Activated CD4-positive, alpha-beta T cell treated with anti-CD3 and anti-CD28 coated beads, Interleukin-2, amount 50 U/mL, for 1 hour (primary cell): ENCODE measurements around the gene MAP1LC3C.
"Not testable (repeated sequence)": the region's sequence is repeated elsewhere in the genome, so short reads cannot be mapped to it uniquely, and the experiment has no call there.

Experiments used
- DNase-seq: peaks from one replicate; pipeline ENCODE4 v3.0.0-alpha.2; 2020

Gene MAP1LC3C

GRCh38 chr1:241990040-241990439, 8.9 kb downstream of the MAP1LC3C start:
- DNase-seq, result no peak

DNA sequence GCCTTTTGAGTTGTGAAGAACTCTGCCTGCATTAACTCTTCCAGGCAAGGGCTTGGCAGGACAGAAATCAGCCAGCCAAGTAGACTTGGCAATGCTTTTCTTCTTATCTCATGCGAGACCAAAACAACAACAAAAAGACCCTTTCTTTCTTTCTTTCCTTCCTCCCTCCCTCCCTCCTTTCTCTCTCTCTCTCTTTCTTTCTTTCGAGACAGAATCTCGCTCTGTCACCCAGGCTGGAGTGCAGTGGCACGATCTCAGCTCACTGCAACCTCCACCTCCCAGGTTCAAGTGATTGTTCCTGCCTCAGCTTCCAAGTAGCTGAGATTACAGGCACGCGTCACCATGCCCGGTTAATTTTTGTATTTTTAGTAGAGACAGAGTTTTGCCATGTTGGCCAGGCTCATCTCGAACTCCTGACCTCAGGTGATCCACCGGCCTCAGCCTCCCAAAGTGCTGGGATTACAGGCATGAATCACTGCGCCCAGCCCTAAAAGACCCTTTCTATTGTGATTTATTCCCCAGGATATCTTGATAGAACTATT, 10.4 kb downstream of the MAP1LC3C start:
- DNase-seq, result not testable (repeated sequence)

GRCh38 chr1:241985787-241986186, 13.1 kb downstream of the MAP1LC3C start:
- no peak for DNase-seq

GRCh38 chr1:241979926-241980325, 19.0 kb downstream of the MAP1LC3C start:
- DNase-seq, result no peak

GRCh38 chr1:241979071-241979470, 19.8 kb downstream of the MAP1LC3C start:
- no peak for DNase-seq

DNA sequence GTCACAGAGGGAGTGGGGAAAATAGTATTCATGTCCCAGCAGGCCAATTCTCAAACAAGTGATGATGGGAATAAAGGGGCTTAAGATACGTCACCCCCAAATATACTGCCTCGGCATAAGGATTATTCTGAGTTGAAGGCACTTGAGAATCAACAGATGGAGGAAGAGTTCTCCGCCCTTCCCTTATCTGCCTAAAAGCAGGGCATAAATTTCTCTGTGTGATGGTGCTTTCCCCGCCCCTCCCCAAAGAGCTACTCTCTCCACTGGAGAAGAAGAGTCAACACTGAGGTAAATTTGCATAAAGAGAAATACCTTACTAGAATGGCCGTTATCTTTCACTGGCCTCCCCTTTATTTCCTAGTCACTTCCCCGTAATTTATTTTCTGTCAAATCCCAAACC, 22.7 kb downstream of the MAP1LC3C start:
- no peak for DNase-seq

DNA sequence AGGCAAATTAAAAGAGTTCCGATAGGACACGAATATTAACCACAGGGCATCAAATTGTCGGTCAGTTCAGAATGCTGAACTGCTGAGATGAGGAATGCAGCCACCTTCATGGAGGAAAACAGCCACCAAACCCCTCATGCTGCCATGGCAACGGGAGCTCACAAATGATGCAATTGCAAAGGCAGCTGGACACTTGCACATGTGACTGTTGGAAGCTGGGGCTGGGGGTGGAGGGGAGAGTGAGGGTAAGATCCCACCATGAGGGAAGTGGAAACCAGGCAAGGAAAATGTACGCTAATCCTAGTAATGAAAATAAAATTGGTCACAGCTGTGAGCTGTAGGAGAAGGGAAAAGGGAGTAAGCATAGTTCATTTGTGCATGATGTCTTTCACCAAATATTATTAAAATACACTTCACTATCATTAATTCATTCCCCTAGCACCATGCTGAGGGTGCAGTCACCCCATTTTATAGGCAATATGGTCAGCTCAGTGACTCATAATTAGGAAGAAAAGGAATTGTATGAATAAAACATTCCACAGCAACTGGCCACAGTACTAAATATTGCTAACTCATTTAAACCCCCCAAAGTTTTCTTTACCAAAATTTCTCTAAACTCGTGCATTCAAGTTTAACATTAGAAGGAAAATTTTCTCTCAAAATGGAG, 26.1 kb downstream of the MAP1LC3C start:
- no peak for DNase-seq

DNA sequence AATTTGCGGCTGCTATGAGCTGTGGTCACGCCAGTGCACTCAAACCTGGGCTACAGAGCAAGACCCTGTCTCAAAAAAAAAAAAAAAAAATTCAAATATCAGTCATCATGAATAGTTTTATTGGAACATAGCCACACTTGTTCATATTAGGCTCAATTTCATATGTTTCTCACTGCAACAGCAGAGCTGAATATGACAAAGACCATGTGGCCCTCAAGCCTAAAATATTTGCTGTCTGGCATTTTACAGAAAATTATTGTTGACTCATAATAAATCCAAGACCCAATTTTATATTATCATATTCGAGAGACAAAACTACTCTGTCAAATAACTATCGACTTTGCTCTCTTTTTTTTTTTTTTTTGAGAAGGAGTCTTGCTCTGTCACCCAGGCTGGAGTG, 30.3 kb downstream of the MAP1LC3C start:
- no peak for DNase-seq

GRCh38 chr1:241964550-241965282, 34.2 kb downstream of the MAP1LC3C start:
- no peak for DNase-seq

DNA sequence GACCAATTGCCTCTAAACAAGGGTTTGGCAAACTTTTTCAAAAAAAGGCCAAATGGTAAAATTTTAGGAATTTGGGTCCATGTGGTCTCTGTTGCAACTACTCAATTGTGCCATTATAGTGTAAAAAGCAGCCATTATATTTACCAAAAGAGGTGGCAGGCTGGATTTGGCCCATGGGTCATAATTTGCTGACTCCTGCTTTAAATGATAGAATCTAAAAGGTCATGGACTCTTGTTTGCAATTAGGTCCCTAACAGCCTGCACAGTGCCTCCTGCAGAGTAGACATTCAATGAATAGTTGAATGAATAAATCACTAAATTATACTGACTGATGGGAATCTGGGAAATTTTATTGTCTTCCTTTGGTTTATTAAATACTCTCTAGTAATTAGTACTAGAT, 35.2 kb downstream of the MAP1LC3C start:
- DNase-seq, result no peak

DNA sequence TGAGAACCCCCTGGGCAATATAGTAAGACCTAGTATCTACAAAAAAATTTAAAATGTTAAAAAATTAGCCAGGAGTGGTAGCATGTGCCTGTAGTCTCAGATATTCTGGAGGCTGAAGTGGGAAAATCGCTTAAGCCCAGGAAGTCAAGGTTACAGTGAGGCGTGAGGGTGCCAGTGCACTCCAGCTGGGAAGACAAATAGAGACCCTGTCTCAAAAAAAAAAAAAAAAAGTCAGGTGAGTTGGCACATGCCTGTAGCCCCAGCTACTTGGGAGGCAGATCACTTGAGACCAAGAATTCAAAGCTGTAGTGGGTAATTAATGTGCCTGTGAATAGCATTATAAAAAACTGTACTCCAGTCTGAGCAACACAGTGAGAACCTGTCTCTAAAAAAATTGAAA, 36.7 kb downstream of the MAP1LC3C start:
- no peak for DNase-seq

DNA sequence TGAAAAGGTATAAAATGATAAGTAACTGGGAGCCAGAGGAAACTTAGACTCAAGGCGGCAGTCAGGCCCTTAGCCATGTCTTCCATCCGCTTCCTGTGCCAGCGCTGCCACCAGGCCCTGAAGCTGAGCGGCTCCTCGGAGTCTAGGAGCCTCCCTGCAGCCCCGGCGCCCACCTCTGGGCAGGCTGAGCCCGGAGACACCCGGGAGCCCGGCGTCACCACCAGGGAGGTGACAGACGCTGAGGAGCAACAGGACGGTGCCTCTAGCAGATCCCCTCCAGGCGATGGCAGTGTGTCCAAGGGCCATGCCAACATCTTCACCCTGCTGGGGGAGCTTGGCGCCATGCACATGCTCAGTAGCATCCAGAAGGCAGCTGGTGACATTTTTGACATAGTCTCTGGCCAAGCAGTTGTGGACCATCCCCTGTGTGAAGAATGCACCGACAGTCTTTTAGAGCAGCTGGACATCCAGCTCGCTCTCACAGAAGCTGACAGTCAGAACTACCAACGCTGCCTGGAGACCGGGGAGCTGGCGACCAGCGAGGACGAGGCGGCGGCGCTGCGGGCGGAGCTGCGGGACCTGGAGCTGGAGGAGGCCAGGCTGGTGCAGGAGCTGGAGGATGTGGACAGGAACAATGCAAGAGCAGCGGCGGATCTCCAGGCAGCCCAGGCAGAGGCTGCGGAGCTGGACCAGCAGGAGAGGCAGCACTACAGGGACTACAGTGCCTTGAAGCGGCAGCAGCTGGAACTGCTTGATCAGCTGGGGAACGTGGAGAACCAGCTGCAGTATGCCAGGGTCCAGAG, 41.0 kb downstream of the MAP1LC3C start, which contains the start of gene BECN2:
Gene BECN2 (plus strand): TSS at position 76 of the 803 bp plus-strand sequence. CDS start 0 bp downstream, at position 76.
- DNase-seq, result no peak

GRCh38 chr1:241950390-241950789, 48.5 kb downstream of the MAP1LC3C start:
- DNase-seq, result no peak

- DNase-seq, result no peak
These were observed 51.5 kb downstream of the MAP1LC3C start for GRCh38 chr1:241947354-241947753.
